Hepatocyte (in vitro differentiated cells): Measurements from ENCODE around the gene ACAP3.

Source experiments
- CTCF ChIP-seq: fragments of 200-600 bp; sonication (generic); IDR thresholded peaks from 2 replicates; pipeline ENCODE4 v1.5.1; 2016; ENCODE audit warnings: antibody characterized with exemption, mild to moderate bottlenecking; ENCODE audit not compliant: poor library complexity
- EZH2 ChIP-seq: fragments of 200-600 bp; sonication (generic); IDR thresholded peaks from 2 replicates; pipeline ENCODE4 v1.6.1; 2016; ENCODE audit warnings: antibody characterized with exemption, mild to moderate bottlenecking, borderline replicate concordance

GRCh38 chr1:1351511-1352427 lies 44.0 kb upstream of the ACAP3 start:
- TF ChIP-seq CTCF (no peak), EZH2 (no peak)
